ENCODE measurements around the gene FOXL2NB.

- TF ChIP-seq POLR2A (IDR thresholded peaks at IDR 0.05) (no peak), POLR2AphosphoS5 (IDR thresholded peaks at IDR 0.05) (no peak)
- TF ChIP-seq, protein P1, sequence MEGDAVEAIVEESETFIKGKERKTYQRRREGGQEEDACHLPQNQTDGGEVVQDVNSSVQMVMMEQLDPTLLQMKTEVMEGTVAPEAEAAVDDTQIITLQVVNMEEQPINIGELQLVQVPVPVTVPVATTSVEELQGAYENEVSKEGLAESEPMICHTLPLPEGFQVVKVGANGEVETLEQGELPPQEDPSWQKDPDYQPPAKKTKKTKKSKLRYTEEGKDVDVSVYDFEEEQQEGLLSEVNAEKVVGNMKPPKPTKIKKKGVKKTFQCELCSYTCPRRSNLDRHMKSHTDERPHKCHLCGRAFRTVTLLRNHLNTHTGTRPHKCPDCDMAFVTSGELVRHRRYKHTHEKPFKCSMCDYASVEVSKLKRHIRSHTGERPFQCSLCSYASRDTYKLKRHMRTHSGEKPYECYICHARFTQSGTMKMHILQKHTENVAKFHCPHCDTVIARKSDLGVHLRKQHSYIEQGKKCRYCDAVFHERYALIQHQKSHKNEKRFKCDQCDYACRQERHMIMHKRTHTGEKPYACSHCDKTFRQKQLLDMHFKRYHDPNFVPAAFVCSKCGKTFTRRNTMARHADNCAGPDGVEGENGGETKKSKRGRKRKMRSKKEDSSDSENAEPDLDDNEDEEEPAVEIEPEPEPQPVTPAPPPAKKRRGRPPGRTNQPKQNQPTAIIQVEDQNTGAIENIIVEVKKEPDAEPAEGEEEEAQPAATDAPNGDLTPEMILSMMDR (IDR thresholded peaks at IDR 0.05), result no peak
Observed at GRCh38 chr3:138911621-138912020, 35.4 kb upstream of the FOXL2NB start.

Measured in prostate gland (tissue), 2 donors.